DND-41 (cell line): ENCODE results near the gene ZBTB11.

Experiments used
- EZH2 ChIP-seq: IDR thresholded peaks from 3 replicates; pipeline ENCODE4 v1.6.1; 2012; ENCODE audit warnings: borderline replicate concordance, low read depth, mild to moderate bottlenecking, moderate library complexity, low read length, inconsistent platforms; ENCODE audit not compliant: severe bottlenecking
- TF ChIP-seq, protein P1 (sequence below): IDR thresholded peaks from 2 replicates; pipeline ENCODE4 v1.5.1; 2012; ENCODE audit warnings: borderline replicate concordance, low read length, moderate library complexity, mild to moderate bottlenecking; ENCODE audit not compliant: poor library complexity, severe bottlenecking; ENCODE audit errors: extremely low read depth

- TF ChIP-seq, protein P1, sequence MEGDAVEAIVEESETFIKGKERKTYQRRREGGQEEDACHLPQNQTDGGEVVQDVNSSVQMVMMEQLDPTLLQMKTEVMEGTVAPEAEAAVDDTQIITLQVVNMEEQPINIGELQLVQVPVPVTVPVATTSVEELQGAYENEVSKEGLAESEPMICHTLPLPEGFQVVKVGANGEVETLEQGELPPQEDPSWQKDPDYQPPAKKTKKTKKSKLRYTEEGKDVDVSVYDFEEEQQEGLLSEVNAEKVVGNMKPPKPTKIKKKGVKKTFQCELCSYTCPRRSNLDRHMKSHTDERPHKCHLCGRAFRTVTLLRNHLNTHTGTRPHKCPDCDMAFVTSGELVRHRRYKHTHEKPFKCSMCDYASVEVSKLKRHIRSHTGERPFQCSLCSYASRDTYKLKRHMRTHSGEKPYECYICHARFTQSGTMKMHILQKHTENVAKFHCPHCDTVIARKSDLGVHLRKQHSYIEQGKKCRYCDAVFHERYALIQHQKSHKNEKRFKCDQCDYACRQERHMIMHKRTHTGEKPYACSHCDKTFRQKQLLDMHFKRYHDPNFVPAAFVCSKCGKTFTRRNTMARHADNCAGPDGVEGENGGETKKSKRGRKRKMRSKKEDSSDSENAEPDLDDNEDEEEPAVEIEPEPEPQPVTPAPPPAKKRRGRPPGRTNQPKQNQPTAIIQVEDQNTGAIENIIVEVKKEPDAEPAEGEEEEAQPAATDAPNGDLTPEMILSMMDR: no peak
- no peak for TF ChIP-seq EZH2
Measured at GRCh38 chr3:101722394-101723173, 45.7 kb upstream of the ZBTB11 start.
